T-cell (primary cell): Measurements from ENCODE around the gene ODF2L. TPM values are rescaled to one million over a fixed set of nuclear protein-coding genes. Genes with fewer than 3 reads are reported as not detected.

Source experiments
- ATAC-seq, 4 experiments: fragments of 200-7000 bp in 3 of 4; fragments of 150-1000 bp in 1 of 4; cut with Tn5 transposase; replicated peaks in 1 of 4; 1 replicate in 3 of 4; 2 replicates in 1 of 4; pipeline ENCODE4 v1.10.0; 2021; ENCODE audit warnings: moderate library complexity in 3 of 4, mild to moderate bottlenecking in 2 of 4, moderate number of reproducible peaks in 1 of 4
- CTCF ChIA-PET, 2 donors: fragments of 300-600 bp; sonication (Branson Sonifier 250); formaldehyde crosslinking; loops; one replicate each; lab custom pipeline; 2022; ENCODE audit warnings: antibody characterized with exemption in 2 of 2; lab: Charles Lee
- POLR2A ChIA-PET, 2 donors: fragments of 300-600 bp; sonication (Branson Sonifier 250); formaldehyde crosslinking; loops; one replicate each; lab custom pipeline; 2022; ENCODE audit warnings: antibody characterized with exemption in 2 of 2; lab: Charles Lee
- DNase-seq, 35 experiments: peaks; one replicate each; pipeline versions ENCODE4 v3.0.0 to v3.0.0-alpha.2; 2013 to 2023
- H3K27ac ChIP-seq: one replicate; pipeline ENCODE4 v1.5.1; 2013; ENCODE audit warnings: low read length
- H3K27me3 ChIP-seq, 2 experiments: replicated peaks in 1 of 2; 1 replicate in 1 of 2; 2 replicates in 1 of 2; pipeline versions ENCODE4 v1.6.1 to v1.7.0; 2013; ENCODE audit warnings: low read length in 1 of 2, mixed read lengths in 1 of 2; ENCODE audit not compliant: control insufficient read depth in 2 of 2, insufficient read depth in 2 of 2; ENCODE audit errors: extremely low read depth in 1 of 2
- H3K36me3 ChIP-seq, 2 donors: 1 replicate in 1 of 2; 2 replicates in 1 of 2; pipeline versions ENCODE4 v1.6.1 to v1.7.0; 2013; ENCODE audit warnings: low read length in 1 of 2; ENCODE audit not compliant: control insufficient read depth in 2 of 2, insufficient read depth in 1 of 2; ENCODE audit errors: extremely low read depth in 1 of 2
- H3K4me1 ChIP-seq, 2 experiments: 1 replicate in 1 of 2; 2 replicates in 1 of 2; pipeline versions ENCODE4 v1.6.1 to v1.7.0; 2013; ENCODE audit warnings: low read length in 2 of 2, mixed read lengths in 1 of 2; ENCODE audit not compliant: insufficient read depth in 2 of 2, control insufficient read depth in 1 of 2; ENCODE audit errors: extremely low read depth in 1 of 2
- H3K4me3 ChIP-seq, 2 donors: 1 replicate in 1 of 2; 2 replicates in 1 of 2; pipeline versions ENCODE4 v1.5.1 to v1.7.0; 2013; ENCODE audit warnings: mild to moderate bottlenecking in 2 of 2, low read length in 1 of 2, moderate library complexity in 1 of 2; ENCODE audit not compliant: control insufficient read depth in 1 of 2; ENCODE audit errors: extremely low read depth in 1 of 2
- H3K9me3 ChIP-seq: 2 replicates; pipeline ENCODE4 v1.7.0; 2013
- H3K27ac Mint-ChIP-seq, 2 donors: one replicate each; pipeline ENCODE4 v1.8.0; 2020 to 2021; ENCODE audit warnings: mild to moderate bottlenecking in 2 of 2, mixed read lengths in 2 of 2
- H3K27me3 Mint-ChIP-seq, 2 donors: one replicate each; pipeline ENCODE4 v1.8.0; 2021 to 2022; ENCODE audit warnings: mixed read lengths in 2 of 2
- H3K36me3 Mint-ChIP-seq: one replicate; pipeline ENCODE4 v1.8.0; 2021; ENCODE audit warnings: mixed read lengths
- H3K4me1 Mint-ChIP-seq, 3 donors: one replicate each; pipeline ENCODE4 v1.8.0; 2020 to 2022; ENCODE audit warnings: mixed read lengths in 3 of 3, mild to moderate bottlenecking in 1 of 3
- H3K4me3 Mint-ChIP-seq, 3 donors: one replicate each; pipeline ENCODE4 v1.8.0; 2020 to 2022; ENCODE audit warnings: mild to moderate bottlenecking in 3 of 3, mixed read lengths in 3 of 3, moderate library complexity in 3 of 3
- H3K9me3 Mint-ChIP-seq, 3 donors: one replicate each; pipeline ENCODE4 v1.8.0; 2020 to 2022; ENCODE audit warnings: mixed read lengths in 3 of 3
- WGBS: methylation state at CpG from one replicate; pipeline ENCODE4 v1.1.5; 2013; ENCODE audit warnings: missing lambda C conversion rate; ENCODE audit not compliant: insufficient coverage; 5-methylcytosine and 5-hydroxymethylcytosine counted together
- total RNA-seq, 35 experiments: library from RNA in 6 of 35; stranded (reverse) in 6 of 35; fragments of 120-200 nt in 1 of 35; gene quantifications; one replicate each; pipeline versions ENCODE4 v1.2.1 to v1.2.4 and lab custom pipeline; 2013 to 2026

ODF2L gene
- total RNA-seq (10 to 100 TPM; 52.5 to 83.9 (median 67.9) TPM), total RNA-seq (lab: John Stamatoyannopoulos, UW) (20.0 to 129 (median 98.0) reads per million in 29 experiments)
- total RNA-seq (2013) = 98.7 TPM

GRCh38 chr1:86395751-86396497, at the start of gene ODF2L:
Gene ODF2L, minus strand, starts transcription at chr1:86396323. Its CDS starts 9,296 bp downstream, at chr1:86387027.
- peak; percentile 99 to 100 (median 100) for ATAC-seq
- H3K4me3 ChIP-seq = peak within 1 kb of the TSS; percentile 93 to 98
- H3K36me3 ChIP-seq = no peaks in the 10 kb centered on the region
- peaks cover 4% of the 10 kb centered on the region for H3K36me3 Mint-ChIP-seq
- 1% methylated on average over 38 of the region's 56 CpGs for WGBS
- H3K4me3 Mint-ChIP-seq = peak within 1 kb of the TSS; percentile 91 to 98 (median 95)
- H3K9me3 Mint-ChIP-seq = no peaks in the 10 kb centered on the region
- no peaks in the 10 kb centered on the region for H3K27me3 Mint-ChIP-seq
- peak within 1 kb of the TSS; percentile 94 for H3K27ac ChIP-seq
- POLR2A ChIA-PET = interaction anchor here (0.6 to 1.6 kb wide), 12 partner anchors 8 to 518 kb away, joined by 3 to 16 read pairs (median 6); partner anchors contain the start of genes HS2ST1 (in 1 of the 2), SELENOF (in 1 of the 2) and SH3GLB1 (in 1 of the 2)
- CTCF ChIA-PET = interaction anchor here (0.5 to 2.0 kb wide), 23 partner anchors 8 to 935 kb away, joined by 3 to 18 read pairs (median 4); partner anchors contain the start of gene SH3GLB1 (in 1 of the 2)
- peak within 1 kb of the TSS; percentile 93 to 97 for H3K27ac Mint-ChIP-seq
- peaks cover 7 to 19% of the 10 kb centered on the region in 2 experiments for H3K4me1 ChIP-seq
- no peaks in the 10 kb centered on the region for H3K9me3 ChIP-seq
- DNase-seq = peak; percentile 73 to 92 (median 85)
- H3K27me3 ChIP-seq = no peaks in the 10 kb centered on the region
- peaks cover 54 to 57% (median 54%) of the 10 kb centered on the region in 3 donors for H3K4me1 Mint-ChIP-seq

GRCh38 chr1:86445919-86446318, 49.8 kb upstream of the ODF2L start:
- Mint-ChIP-seq H3K4me1 (peaks cover 10 to 19% (median 10%) of the 10 kb centered on the region in 3 donors), H3K36me3 (no peaks in the 10 kb centered on the region), H3K9me3 (no peaks in the 10 kb centered on the region), H3K4me3 (no peak overlapping the region), H3K27ac (no peak overlapping the region), H3K27me3 (no peaks in the 10 kb centered on the region)
- no peaks in the 10 kb centered on the region for H3K36me3 ChIP-seq
- H3K27ac ChIP-seq = no peak overlapping the region
- CTCF ChIA-PET = interaction anchor here (0.6 to 1.0 kb wide), 5 partner anchors 54 to 1845 kb away, joined by 3 to 4 read pairs (median 3); no protein-coding TSS in a partner anchor
- H3K9me3 ChIP-seq = no peaks in the 10 kb centered on the region
- DNase-seq = no peak
- H3K4me1 ChIP-seq = peaks cover 3 to 11% of the 10 kb centered on the region in 2 experiments
- POLR2A ChIA-PET = no interaction called here
- H3K4me3 ChIP-seq = no peak overlapping the region
- no CpG with 5 or more reads among the region's 1 CpG for WGBS
- H3K27me3 ChIP-seq = no peaks in the 10 kb centered on the region
- ATAC-seq = no peak

GRCh38 chr1:86441997-86442396, 45.9 kb upstream of the ODF2L start:
- H3K36me3 ChIP-seq = no peaks in the 10 kb centered on the region
- peaks cover 3 to 11% of the 10 kb centered on the region in 2 experiments for H3K4me1 ChIP-seq
- WGBS = no CpG with 5 or more reads among the region's 1 CpG
- H3K27ac ChIP-seq = no peak overlapping the region
- H3K9me3 ChIP-seq = no peaks in the 10 kb centered on the region
- CTCF ChIA-PET = interaction anchor here in 1 of 2 donors (0.8 to 1.0 kb wide), 3 partner anchors 17 to 63 kb away, joined by 3 to 4 read pairs (median 3); no protein-coding TSS in a partner anchor
- Mint-ChIP-seq H3K27ac (peak overlapping the region in 1 of 2 donors; percentile 12), H3K36me3 (no peaks in the 10 kb centered on the region), H3K4me1 (peaks cover 10 to 19% (median 10%) of the 10 kb centered on the region in 3 donors), H3K4me3 (no peak overlapping the region), H3K9me3 (no peaks in the 10 kb centered on the region), H3K27me3 (peaks cover 0 to 6% of the 10 kb centered on the region in 2 donors)
- no peak for ATAC-seq
- no peak overlapping the region for H3K4me3 ChIP-seq
- H3K27me3 ChIP-seq = no peaks in the 10 kb centered on the region
- POLR2A ChIA-PET = interaction anchor here in 1 of 2 donors (0.6 to 1.1 kb wide), 2 partner anchors 46 to 58 kb away, joined by 3 read pairs; partner anchors contain the start of gene ODF2L
- no peak for DNase-seq

GRCh38 chr1:86441581-86441980, 45.5 kb upstream of the ODF2L start:
- H3K27me3 ChIP-seq = no peaks in the 10 kb centered on the region
- no peak overlapping the region for H3K4me3 Mint-ChIP-seq
- peaks cover 3 to 11% of the 10 kb centered on the region in 2 experiments for H3K4me1 ChIP-seq
- H3K36me3 Mint-ChIP-seq = no peaks in the 10 kb centered on the region
- WGBS = no CpG with 5 or more reads among the region's 2 CpGs
- H3K4me3 ChIP-seq = no peak overlapping the region
- no peak overlapping the region for H3K27ac ChIP-seq
- ChIA-PET CTCF (interaction anchor here (0.7 to 1.5 kb wide), 8 partner anchors 17 to 263 kb away, joined by 3 to 4 read pairs (median 3); partner anchors contain the start of gene ODF2L (in 1 of the 2)), POLR2A (interaction anchor here in 1 of 2 donors (0.6 to 1.1 kb wide), 3 partner anchors 10 to 59 kb away, joined by 3 to 4 read pairs (median 3); partner anchors contain the start of gene ODF2L)
- peak in 34 of 35 experiments; percentile 10 to 68 (median 37) for DNase-seq
- H3K27me3 Mint-ChIP-seq = peaks cover 0 to 11% of the 10 kb centered on the region in 2 donors
- no peaks in the 10 kb centered on the region for H3K9me3 ChIP-seq
- H3K4me1 Mint-ChIP-seq = peaks cover 10 to 19% (median 10%) of the 10 kb centered on the region in 3 donors
- peak overlapping the region; percentile 2 to 12 for H3K27ac Mint-ChIP-seq
- H3K9me3 Mint-ChIP-seq = no peaks in the 10 kb centered on the region
- peak; percentile 79 to 100 (median 90) for ATAC-seq
- no peaks in the 10 kb centered on the region for H3K36me3 ChIP-seq

- H3K4me3 Mint-ChIP-seq = no peak overlapping the region
- Histone ChIP-seq H3K36me3 (no peaks in the 10 kb centered on the region), H3K4me1 (peaks cover 0 to under 1% of the 10 kb centered on the region in 2 experiments), H3K27me3 (no peaks in the 10 kb centered on the region), H3K27ac (no peak overlapping the region), H3K9me3 (no peaks in the 10 kb centered on the region), H3K4me3 (no peak overlapping the region)
- POLR2A ChIA-PET = no interaction called here
- peaks cover 0 to 12% of the 10 kb centered on the region in 2 donors for H3K27me3 Mint-ChIP-seq
- CTCF ChIA-PET = interaction anchor here (0.6 to 1.1 kb wide), 4 partner anchors 38 to 83 kb away, joined by 3 to 6 read pairs (median 4); no protein-coding TSS in a partner anchor
- no peaks in the 10 kb centered on the region for H3K9me3 Mint-ChIP-seq
- no peaks in the 10 kb centered on the region for H3K36me3 Mint-ChIP-seq
- no peak for DNase-seq
- no peak overlapping the region for H3K27ac Mint-ChIP-seq
- 40% methylated on average over 1 of the region's 2 CpGs for WGBS
- ATAC-seq = no peak
- H3K4me1 Mint-ChIP-seq = peaks cover 0 to under 1% (median 0%) of the 10 kb centered on the region in 3 donors
Observed at GRCh38 chr1:86436041-86436440, 39.9 kb upstream of the ODF2L start.

GRCh38 chr1:86435327-86435726, 39.2 kb upstream of the ODF2L start:
- ATAC-seq (no peak), DNase-seq (no peak)
- Histone ChIP-seq H3K27me3 (no peaks in the 10 kb centered on the region), H3K4me1 (no peaks in the 10 kb centered on the region), H3K4me3 (no peak overlapping the region), H3K27ac (no peak overlapping the region), H3K9me3 (no peaks in the 10 kb centered on the region), H3K36me3 (no peaks in the 10 kb centered on the region)
- no peak overlapping the region for H3K4me3 Mint-ChIP-seq
- no peak overlapping the region for H3K27ac Mint-ChIP-seq
- CTCF ChIA-PET = interaction anchor here (0.6 to 1.1 kb wide), 3 partner anchors 39 to 84 kb away, joined by 3 to 6 read pairs (median 4); no protein-coding TSS in a partner anchor
- H3K4me1 Mint-ChIP-seq = no peaks in the 10 kb centered on the region
- no peaks in the 10 kb centered on the region for H3K9me3 Mint-ChIP-seq
- H3K27me3 Mint-ChIP-seq = peaks cover 0 to 12% of the 10 kb centered on the region in 2 donors
- POLR2A ChIA-PET = no interaction called here
- H3K36me3 Mint-ChIP-seq = no peaks in the 10 kb centered on the region
- no CpG with 5 or more reads among the region's 2 CpGs for WGBS
